Measurements from ENCODE around the gene NKX3-2. TPM values are rescaled to one million over a fixed set of nuclear protein-coding genes. Genes with fewer than 3 reads are reported as not detected.

Gene NKX3-2
- total and polyA plus RNA-seq, 2 of the 8 experiments (the other 6 are each of a cell fraction or from before 2014, with no cell fraction given): 0.13 TPM; not detected in 1

GRCh38 chr4:13539619-13540445 is 4.5 kb downstream of the NKX3-2 start:
- Histone ChIP-seq H4K5ac (ENCODE audit: insufficient read length, low read depth, low read length) (no peak overlapping the region), H3K79me1 (ENCODE audit: low read depth, low read length) (no peaks in the 10 kb centered on the region), H3K4ac (replicated peaks; ENCODE audit: insufficient read length, low read depth, low read length) (no peak overlapping the region), H3K9me3 (ENCODE audit: insufficient read depth in 2 of 2, low read depth in 1 of 2, low read length in 1 of 2) (peaks cover 0 to 3% of the 10 kb centered on the region in 2 experiments; a peak in 2 of 4 replicates), H4K20me1 (replicated peaks in 1 of 2; ENCODE audit: control insufficient read depth in 1 of 2, insufficient read depth in 2 of 2, low read length in 2 of 2) (peaks cover 15 to 40% of the 10 kb centered on the region in 2 experiments), H3K23me2 (ENCODE audit: low read depth, low read length) (peaks cover 2% of the 10 kb centered on the region; the same call in 1 of the 2 replicates), H3K27me3 (replicated peaks in 1 of 4; ENCODE audit: control insufficient read depth in 3 of 4, extremely low read depth in 1 of 4, insufficient read depth in 3 of 4, low read length in 3 of 4) (peaks cover 93 to 100% (median 97%) of the 10 kb centered on the region in 4 experiments), H3K14ac (ENCODE audit: insufficient read length) (no peak overlapping the region), H3K79me2 (ENCODE audit: control insufficient read depth in 1 of 2, insufficient read depth in 2 of 2, low read length in 2 of 2) (no peaks in the 10 kb centered on the region), H2BK12ac (ENCODE audit: low read depth, low read length) (no peak overlapping the region), H2BK15ac (ENCODE audit: low read length) (no peak overlapping the region), H3K23ac (ENCODE audit: insufficient read length) (no peak overlapping the region), H4K91ac (replicated peaks; ENCODE audit: insufficient read length, low read length) (no peak overlapping the region), H3K18ac (ENCODE audit: extremely low read depth, low read length) (no peak overlapping the region), H3K4me1 (replicated peaks in 1 of 4; ENCODE audit: control insufficient read depth in 3 of 4, insufficient read depth in 4 of 4, low read length in 3 of 4) (peaks cover 3 to 25% (median 16%) of the 10 kb centered on the region in 4 experiments), H2BK120ac (replicated peaks; ENCODE audit: low read depth, low read length) (no peak overlapping the region), H3K36me3 (ENCODE audit: control insufficient read depth in 2 of 4, insufficient read depth in 4 of 4, low read length in 3 of 4) (peaks cover 0 to 11% (median 0%) of the 10 kb centered on the region in 4 experiments; a peak in 1 of 8 replicates), H2AK5ac (ENCODE audit: low read depth, low read length) (no peak overlapping the region), H3K9ac (replicated peaks in 1 of 4; ENCODE audit: extremely low read depth in 1 of 4, low read depth in 3 of 4, low read length in 3 of 4) (no peak overlapping the region), H3K4me2 (ENCODE audit: insufficient read depth in 1 of 2, low read depth in 2 of 2, low read length in 2 of 2) (peak overlapping the region in 1 of 2 experiments; percentile 62; a peak in 1 of 4 replicates), H2AFZ (ENCODE audit: low read length) (no peak overlapping the region), H2BK5ac (ENCODE audit: low read depth, low read length) (no peak overlapping the region), H3K4me3 (ENCODE audit: extremely low read depth in 1 of 4, insufficient read depth in 2 of 4, low read depth in 3 of 4, low read length in 4 of 4) (peak overlapping the region in 1 of 4 experiments; percentile 31; a peak in 1 of 8 replicates), H3K27ac (ENCODE audit: low read depth, low read length) (no peak overlapping the region), H4K8ac (ENCODE audit: extremely low read depth, insufficient read depth, low read length) (no peak overlapping the region), H2BK20ac (ENCODE audit: low read length) (no peak overlapping the region), H3K56ac (replicated peaks; ENCODE audit: insufficient read length, low read depth, low read length) (no peak overlapping the region)
- ChIA-PET POLR2A (ENCODE audit: partially characterized antibody) (interaction anchor here (5.1 kb wide), 1 partner anchor 14 kb away, joined by 37 read pairs; no protein-coding TSS in a partner anchor), CTCF (ENCODE audit: partially characterized antibody) (interaction anchor here (0.6 to 6.2 kb wide), 4 partner anchors 13 to 69 kb away, joined by 3 to 132 read pairs (median 4); no protein-coding TSS in a partner anchor)
- 7% methylated on average over 42 of the region's 42 CpGs; no CpG with 5 or more reads in 1 of the 2 experiments for WGBS, 2 experiments (ENCODE audit: extremely low coverage in 1 of 2, insufficient coverage in 1 of 2, insufficient read length in 1 of 2, insufficient replicate concordance in 2 of 2, low coverage in 1 of 2, low lambda C conversion rate in 2 of 2, missing lambda C conversion rate in 1 of 2)
- FAIRE-seq (no peak), DNase-seq (ENCODE audit: low read depth in 1 of 2, low spot score in 2 of 2) (peak in 1 of 2 experiments; percentile 64)
- TF ChIP-seq RNF2 (IDR thresholded peaks at IDR 0.05; ENCODE audit: borderline replicate concordance, low read depth, low read length, missing control alignments, poor library complexity, severe bottlenecking) (peak; percentile 94), GABPA (IDR thresholded peaks at IDR 0.05; ENCODE audit: borderline replicate concordance, insufficient read depth, low read length) (0 out of 2 replicates have a peak, but pooled peaks have one; percentile 33), BACH1 (IDR thresholded peaks at IDR 0.05; ENCODE audit: low read length) (no peak), NRF1 (IDR thresholded peaks at IDR 0.05; ENCODE audit: low read depth, low read length) (no peak), EZH2 (IDR thresholded peaks at IDR 0.05; ENCODE audit: low read depth, low read length, severe bottlenecking) (peak; percentile 89), CBX5 (IDR thresholded peaks at IDR 0.05; ENCODE audit: low read depth, low read length) (no peak), SP1 (IDR thresholded peaks at IDR 0.05; ENCODE audit: low read depth, low read length) (peak; percentile 71; the same call in 1 of the 2 replicates), SAP30 (IDR thresholded peaks at IDR 0.05; ENCODE audit: insufficient read depth, insufficient replicate concordance, low read length) (no peak), POLR2AphosphoS5 (IDR thresholded peaks at IDR 0.05; ENCODE audit: low read depth, low read length) (no peak)

Measured in H1 (cell line).